Activated CD4-positive, alpha-beta memory T cell treated with anti-CD3 and anti-CD28 coated beads for 36 hours (primary cell): ENCODE results near the gene XRCC3. TPM values are rescaled to one million over a fixed set of nuclear protein-coding genes. Genes with fewer than 3 reads are reported as not detected.
"Not testable (repeated sequence)": the region's sequence is repeated elsewhere in the genome, so short reads cannot be mapped to it uniquely, and the experiment has no call there.

Experiments used
- CTCF ChIA-PET: fragments of 350-600 bp; sonication (Branson Sonifier 250); formaldehyde crosslinking; loops from one replicate; lab custom pipeline; 2021; ENCODE audit warnings: antibody characterized with exemption, inconsistent platforms; lab: Charles Lee
- POLR2A ChIA-PET: fragments of 350-600 bp; sonication (Branson Sonifier 250); formaldehyde crosslinking; loops from one replicate; lab custom pipeline; 2021; ENCODE audit warnings: antibody characterized with exemption; lab: Charles Lee
- DNase-seq: peaks from one replicate; pipeline ENCODE4 v3.0.0-alpha.2; 2020
- H3K27ac Mint-ChIP-seq: one replicate; pipeline ENCODE4 v1.8.0; 2021; ENCODE audit warnings: mixed read lengths
- H3K27me3 Mint-ChIP-seq: one replicate; pipeline ENCODE4 v1.8.0; 2021; ENCODE audit warnings: mixed read lengths
- H3K36me3 Mint-ChIP-seq: one replicate; pipeline ENCODE4 v1.8.0; 2021; ENCODE audit warnings: mixed read lengths
- H3K4me1 Mint-ChIP-seq: one replicate; pipeline ENCODE4 v1.8.0; 2021; ENCODE audit warnings: low read depth, mixed read lengths
- H3K4me3 Mint-ChIP-seq: one replicate; pipeline ENCODE4 v1.8.0; 2021; ENCODE audit warnings: mild to moderate bottlenecking, mixed read lengths
- H3K9me3 Mint-ChIP-seq: one replicate; pipeline ENCODE4 v1.8.0; 2021; ENCODE audit warnings: mixed read lengths
- intact Hi-C: fragments of 100-400 bp; cut with micrococcal nuclease; formaldehyde crosslinking; loops from one replicate; pipeline ENCODE4 v1.15.1; 2023
- total RNA-seq, 2 experiments: library from RNA; stranded (reverse); gene quantifications; one replicate each; pipeline ENCODE4 v1.2.3, GENCODE V29; 2021

Gene XRCC3
- total RNA-seq, 2 experiments from 2014 or later: 41.9 to 48.5 TPM

DNA sequence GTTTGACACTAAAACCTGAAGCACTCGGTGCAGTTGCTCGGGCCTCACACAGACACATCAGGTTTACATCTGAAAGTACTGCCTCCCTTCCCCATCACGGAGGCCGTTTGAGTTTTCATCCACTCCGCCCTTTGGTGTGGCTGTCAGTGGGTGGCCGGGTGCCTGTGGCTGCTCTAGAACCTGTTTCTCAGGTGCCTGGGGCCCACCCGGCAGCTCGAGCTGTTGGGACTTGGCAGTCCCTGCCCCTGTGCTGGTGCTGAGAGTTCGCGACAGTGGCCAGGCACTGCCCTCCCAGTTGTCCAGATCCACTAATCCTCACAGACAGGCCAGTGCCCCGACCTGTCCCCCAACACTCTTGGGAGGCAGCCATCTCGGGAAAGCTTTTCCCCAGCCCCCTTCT is 22.4 kb downstream of the XRCC3 start:
- peaks cover 5% of the 10 kb centered on the region for H3K4me1 Mint-ChIP-seq
- CTCF ChIA-PET: no interaction called here
- H3K4me3 Mint-ChIP-seq: no peak overlapping the region
- no peaks in the 10 kb centered on the region for H3K27me3 Mint-ChIP-seq
- no peak overlapping the region for H3K27ac Mint-ChIP-seq
- intact Hi-C loops: no loop called here
- H3K9me3 Mint-ChIP-seq: no peaks in the 10 kb centered on the region
- DNase-seq: no peak
- H3K36me3 Mint-ChIP-seq: peaks cover 14% of the 10 kb centered on the region
- POLR2A ChIA-PET: no interaction called here

DNA sequence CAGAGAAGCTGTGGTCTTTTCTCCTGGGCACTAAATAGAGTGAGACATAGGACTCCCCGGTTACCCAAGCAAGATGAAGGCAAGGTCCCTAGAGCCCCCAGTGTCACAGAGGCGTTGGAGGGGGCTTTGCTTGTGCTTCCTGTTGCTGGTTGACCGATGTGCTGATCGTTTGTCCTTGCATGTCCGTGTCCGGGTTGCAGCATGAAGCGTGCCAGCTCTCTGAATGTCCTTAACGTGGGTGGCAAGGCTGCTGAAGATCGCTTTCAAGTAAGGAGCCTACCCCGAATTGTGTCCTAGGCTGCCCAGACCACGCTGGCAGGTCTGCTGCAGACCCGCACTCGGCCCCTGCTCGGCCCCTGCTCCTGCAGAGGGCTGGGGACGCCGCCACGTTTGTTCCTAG is 23.1 kb downstream of the XRCC3 start:
- H3K27ac Mint-ChIP-seq: no peak overlapping the region
- intact Hi-C loops: no loop called here
- no peaks in the 10 kb centered on the region for H3K9me3 Mint-ChIP-seq
- peaks cover 1% of the 10 kb centered on the region for H3K4me1 Mint-ChIP-seq
- ChIA-PET POLR2A (no interaction called here), CTCF (no interaction called here)
- peaks cover 14% of the 10 kb centered on the region for H3K36me3 Mint-ChIP-seq
- DNase-seq: no peak
- H3K4me3 Mint-ChIP-seq: no peak overlapping the region
- no peaks in the 10 kb centered on the region for H3K27me3 Mint-ChIP-seq

- CTCF ChIA-PET, DNase-seq, H3K4me3 Mint-ChIP-seq, H3K4me1 Mint-ChIP-seq, H3K9me3 Mint-ChIP-seq, H3K27me3 Mint-ChIP-seq, intact Hi-C loops, POLR2A ChIA-PET, H3K27ac Mint-ChIP-seq: not testable (repeated sequence)
- peaks cover 15% of the 10 kb centered on the region for H3K36me3 Mint-ChIP-seq
Measured at GRCh38 chr14:103691655-103692054, 23.6 kb downstream of the XRCC3 start.

DNA sequence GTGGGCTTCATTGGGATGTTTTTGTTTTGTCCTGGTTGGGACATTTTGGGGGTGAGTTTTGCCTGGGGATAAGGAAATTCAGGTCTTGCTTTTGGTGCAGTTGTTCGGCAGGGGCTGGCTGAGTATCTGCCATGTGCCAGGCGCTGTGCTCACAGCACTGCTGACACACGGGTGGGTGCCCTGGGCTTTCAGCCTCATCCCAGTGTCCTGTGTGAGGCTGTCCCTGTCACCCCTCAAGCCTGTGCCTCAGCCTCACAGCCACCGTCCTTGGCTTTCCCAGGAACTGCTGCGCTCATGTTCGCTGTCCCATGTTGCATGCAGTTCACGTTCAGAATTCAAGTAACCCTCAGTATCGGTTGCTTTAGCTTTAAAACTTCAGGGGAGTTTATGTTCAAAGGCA is 24.9 kb downstream of the XRCC3 start:
- ChIA-PET POLR2A (no interaction called here), CTCF (no interaction called here)
- DNase-seq: no peak
- intact Hi-C loops: no loop called here
- H3K9me3 Mint-ChIP-seq: no peaks in the 10 kb centered on the region
- H3K36me3 Mint-ChIP-seq: peaks cover 18% of the 10 kb centered on the region
- H3K4me1 Mint-ChIP-seq: no peaks in the 10 kb centered on the region
- H3K4me3 Mint-ChIP-seq: no peak overlapping the region
- no peaks in the 10 kb centered on the region for H3K27me3 Mint-ChIP-seq
- H3K27ac Mint-ChIP-seq: no peak overlapping the region

GRCh38 chr14:103688906-103689902 is 26.0 kb downstream of the XRCC3 start:
- Mint-ChIP-seq H3K4me1 (no peaks in the 10 kb centered on the region), H3K27me3 (no peaks in the 10 kb centered on the region), H3K9me3 (no peaks in the 10 kb centered on the region), H3K36me3 (peaks cover 18% of the 10 kb centered on the region), H3K4me3 (no peak overlapping the region), H3K27ac (no peak overlapping the region)
- CTCF ChIA-PET: no interaction called here
- POLR2A ChIA-PET: interaction anchor here (1.2 kb wide), 1 partner anchor 26 kb away, joined by 3 read pairs; the partner anchor contains the start of gene ZFYVE21
- intact Hi-C loops: no loop called here
- DNase-seq: no peak

- Mint-ChIP-seq H3K4me1 (no peaks in the 10 kb centered on the region), H3K9me3 (no peaks in the 10 kb centered on the region), H3K36me3 (peaks cover 12% of the 10 kb centered on the region), H3K27me3 (no peaks in the 10 kb centered on the region), H3K27ac (no peak overlapping the region), H3K4me3 (no peak overlapping the region)
- intact Hi-C loops: no loop called here
- DNase-seq: no peak
- POLR2A ChIA-PET: no interaction called here
- CTCF ChIA-PET: no interaction called here
Measured at GRCh38 chr14:103688441-103688840, 26.8 kb downstream of the XRCC3 start.

- Mint-ChIP-seq H3K9me3 (no peaks in the 10 kb centered on the region), H3K27ac (no peak overlapping the region), H3K27me3 (no peaks in the 10 kb centered on the region), H3K4me3 (no peak overlapping the region), H3K4me1 (no peaks in the 10 kb centered on the region), H3K36me3 (peaks cover 15% of the 10 kb centered on the region)
- DNase-seq: no peak
- ChIA-PET POLR2A (no interaction called here), CTCF (no interaction called here)
- intact Hi-C loops: no loop called here
Measured at GRCh38 chr14:103687712-103688111, 27.5 kb downstream of the XRCC3 start.

DNA sequence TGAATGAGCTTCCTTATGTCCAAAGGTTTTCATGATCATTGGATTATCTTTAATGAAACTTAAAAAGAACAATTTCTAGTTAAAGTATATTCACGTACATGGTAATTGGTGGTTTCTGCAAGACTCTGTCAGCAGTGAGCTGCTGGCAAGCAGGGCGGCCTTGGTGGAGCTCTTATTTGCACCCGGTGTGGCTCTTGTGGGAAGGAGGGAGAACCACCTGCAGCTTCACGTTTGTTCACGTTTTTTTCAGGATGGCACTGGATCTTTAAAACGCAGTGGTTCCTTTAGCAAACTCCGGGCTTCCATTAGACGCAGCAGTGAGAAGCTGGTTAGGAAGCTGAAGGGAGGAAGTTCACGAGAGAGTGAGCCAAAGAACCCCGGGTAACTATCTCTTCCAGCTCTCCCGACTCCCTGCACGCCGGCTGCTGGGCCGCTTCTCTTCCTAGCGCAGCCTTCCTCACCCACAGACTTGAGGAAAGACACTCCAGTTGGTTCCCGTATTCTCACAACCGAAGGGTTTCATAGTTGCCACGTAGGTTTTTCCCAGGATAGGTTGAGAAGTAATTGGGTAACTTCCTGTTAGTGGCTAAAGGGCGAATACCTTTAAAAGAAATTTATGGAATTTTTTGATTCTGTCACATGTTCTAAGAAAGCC is 28.3 kb downstream of the XRCC3 start:
- no peak for DNase-seq
- Mint-ChIP-seq H3K27me3 (no peaks in the 10 kb centered on the region), H3K4me3 (no peak overlapping the region), H3K9me3 (no peaks in the 10 kb centered on the region), H3K36me3 (peaks cover 15% of the 10 kb centered on the region), H3K4me1 (no peaks in the 10 kb centered on the region), H3K27ac (no peak overlapping the region)
- CTCF ChIA-PET: no interaction called here
- POLR2A ChIA-PET: no interaction called here
- intact Hi-C loops: no loop called here

- H3K4me1 Mint-ChIP-seq: no peaks in the 10 kb centered on the region
- H3K4me3 Mint-ChIP-seq: no peak overlapping the region
- intact Hi-C loops: no loop called here
- DNase-seq: no peak
- POLR2A ChIA-PET: no interaction called here
- H3K27ac Mint-ChIP-seq: no peak overlapping the region
- no peaks in the 10 kb centered on the region for H3K9me3 Mint-ChIP-seq
- CTCF ChIA-PET: no interaction called here
- H3K36me3 Mint-ChIP-seq: peaks cover 20% of the 10 kb centered on the region
- H3K27me3 Mint-ChIP-seq: no peaks in the 10 kb centered on the region
Measured at GRCh38 chr14:103685276-103686211, 29.7 kb downstream of the XRCC3 start.

DNA sequence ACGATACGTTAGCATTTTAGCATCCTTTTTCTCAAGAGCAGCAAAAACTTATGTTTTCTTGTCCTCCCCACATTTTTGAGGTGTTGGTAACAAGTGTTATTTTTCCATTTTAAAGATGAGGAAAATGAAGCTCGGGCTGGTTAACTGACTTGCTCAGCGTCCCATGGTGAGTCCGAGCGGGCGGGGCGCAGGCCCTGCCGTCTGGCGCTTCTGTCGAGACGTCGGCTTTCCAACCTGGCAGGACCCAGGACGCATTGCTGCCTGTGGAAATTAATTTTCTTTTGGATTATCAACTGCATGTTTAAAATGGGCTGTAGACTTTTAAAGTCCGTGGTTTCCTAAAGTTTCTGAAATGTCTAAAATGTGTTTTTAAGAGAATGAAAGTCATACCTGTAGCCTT is 30.4 kb downstream of the XRCC3 start:
- H3K27ac Mint-ChIP-seq: no peak overlapping the region
- POLR2A ChIA-PET: no interaction called here
- H3K9me3 Mint-ChIP-seq: no peaks in the 10 kb centered on the region
- intact Hi-C loops: no loop called here
- peaks cover 24% of the 10 kb centered on the region for H3K36me3 Mint-ChIP-seq
- no peaks in the 10 kb centered on the region for H3K27me3 Mint-ChIP-seq
- H3K4me3 Mint-ChIP-seq: no peak overlapping the region
- no peak for DNase-seq
- CTCF ChIA-PET: no interaction called here
- no peaks in the 10 kb centered on the region for H3K4me1 Mint-ChIP-seq

- no peak overlapping the region for H3K4me3 Mint-ChIP-seq
- no peaks in the 10 kb centered on the region for H3K4me1 Mint-ChIP-seq
- no peak for DNase-seq
- intact Hi-C loops: no loop called here
- no peaks in the 10 kb centered on the region for H3K27me3 Mint-ChIP-seq
- H3K27ac Mint-ChIP-seq: no peak overlapping the region
- no peaks in the 10 kb centered on the region for H3K9me3 Mint-ChIP-seq
- ChIA-PET CTCF (no interaction called here), POLR2A (no interaction called here)
- peaks cover 28% of the 10 kb centered on the region for H3K36me3 Mint-ChIP-seq
Measured at GRCh38 chr14:103684471-103684870, 30.8 kb downstream of the XRCC3 start.

DNA sequence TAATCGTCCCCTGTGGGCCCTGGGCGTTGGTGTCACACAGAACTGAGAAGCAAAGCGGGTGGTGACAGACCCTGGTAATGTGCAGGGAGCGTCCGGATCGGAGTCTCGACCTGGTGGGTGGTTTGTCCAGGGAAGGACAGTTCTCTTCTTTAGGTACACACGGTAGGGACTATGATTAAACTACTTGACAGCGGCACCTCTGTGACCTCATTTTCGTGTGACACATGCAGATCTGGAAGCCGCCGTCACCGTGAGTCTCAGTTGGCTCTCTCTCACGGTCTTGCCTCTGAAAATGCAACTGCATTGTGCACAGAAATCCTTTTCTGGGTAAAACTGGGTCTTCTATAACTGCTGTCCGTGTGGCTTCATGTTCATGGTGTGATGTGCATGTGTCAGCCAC is 32.1 kb downstream of the XRCC3 start:
- no peaks in the 10 kb centered on the region for H3K27me3 Mint-ChIP-seq
- intact Hi-C loops: no loop called here
- H3K4me1 Mint-ChIP-seq: no peaks in the 10 kb centered on the region
- H3K36me3 Mint-ChIP-seq: peaks cover 38% of the 10 kb centered on the region
- no peaks in the 10 kb centered on the region for H3K9me3 Mint-ChIP-seq
- no peak overlapping the region for H3K4me3 Mint-ChIP-seq
- DNase-seq: no peak
- POLR2A ChIA-PET: no interaction called here
- CTCF ChIA-PET: no interaction called here
- H3K27ac Mint-ChIP-seq: no peak overlapping the region
